Measurements from ENCODE around the gene CRYBB1.

- TF ChIP-seq EZH2phosphoT487 (IDR thresholded peaks at IDR 0.05; ENCODE audit: unreplicated experiment) (no peak), CTCF (conservative IDR thresholded peaks at IDR 0.05; ENCODE audit: low read depth in 2 of 2) (no peak), ETS1 (IDR thresholded peaks at IDR 0.05) (no peak), REST (IDR thresholded peaks at IDR 0.05; ENCODE audit: unreplicated experiment) (no peak), POLR2AphosphoS5 (IDR thresholded peaks at IDR 0.05; ENCODE audit: low read depth) (no peak), JUNB (IDR thresholded peaks at IDR 0.05; ENCODE audit: unreplicated experiment) (no peak)
Observed at GRCh38 chr22:26660961-26661578, 43.2 kb upstream of the CRYBB1 start.
